GM15510 (cell line): ENCODE measurements around the gene RARRES2.

Experiments
- POLR2A ChIP-seq: IDR thresholded peaks from 3 replicates; pipeline ENCODE4 v1.6.1; 2011; ENCODE audit warnings: borderline replicate concordance; ENCODE audit not compliant: insufficient read length; ENCODE audit errors: extremely low read depth

The RARRES2 gene

DNA sequence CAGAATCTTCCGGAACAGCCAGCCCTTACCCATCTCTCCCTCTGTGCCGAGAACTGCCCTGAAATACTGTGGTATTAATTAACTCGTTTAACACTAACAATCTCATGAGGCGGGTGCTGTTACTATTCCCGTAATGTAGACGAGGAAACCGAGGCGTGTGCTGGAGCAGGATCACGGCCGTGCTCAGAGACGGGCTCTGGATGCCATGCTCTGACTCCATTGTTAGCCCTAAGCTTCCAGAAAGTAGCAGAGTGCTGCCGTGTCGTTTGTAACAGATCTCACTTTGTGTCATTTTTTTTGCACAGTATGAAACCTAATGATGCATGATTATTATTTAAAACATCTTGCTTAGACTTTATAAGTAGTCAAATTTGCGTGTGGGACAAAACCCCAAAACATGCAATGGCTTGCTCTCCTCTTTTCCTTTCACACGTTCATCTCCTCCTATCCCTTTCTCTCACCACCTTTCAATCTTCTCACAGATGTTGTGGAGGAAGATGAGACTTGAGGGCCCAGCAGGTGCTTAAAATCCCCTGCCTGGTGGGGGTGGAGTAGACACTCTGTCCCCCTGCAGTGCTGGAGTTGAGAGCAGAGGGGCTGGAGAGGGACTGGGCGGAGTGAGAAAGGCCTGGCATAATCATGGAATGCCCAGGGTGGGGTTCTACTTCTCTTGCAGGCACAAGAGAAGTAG lies 17.6 kb downstream of the RARRES2 start:
- no peak for TF ChIP-seq POLR2A

DNA sequence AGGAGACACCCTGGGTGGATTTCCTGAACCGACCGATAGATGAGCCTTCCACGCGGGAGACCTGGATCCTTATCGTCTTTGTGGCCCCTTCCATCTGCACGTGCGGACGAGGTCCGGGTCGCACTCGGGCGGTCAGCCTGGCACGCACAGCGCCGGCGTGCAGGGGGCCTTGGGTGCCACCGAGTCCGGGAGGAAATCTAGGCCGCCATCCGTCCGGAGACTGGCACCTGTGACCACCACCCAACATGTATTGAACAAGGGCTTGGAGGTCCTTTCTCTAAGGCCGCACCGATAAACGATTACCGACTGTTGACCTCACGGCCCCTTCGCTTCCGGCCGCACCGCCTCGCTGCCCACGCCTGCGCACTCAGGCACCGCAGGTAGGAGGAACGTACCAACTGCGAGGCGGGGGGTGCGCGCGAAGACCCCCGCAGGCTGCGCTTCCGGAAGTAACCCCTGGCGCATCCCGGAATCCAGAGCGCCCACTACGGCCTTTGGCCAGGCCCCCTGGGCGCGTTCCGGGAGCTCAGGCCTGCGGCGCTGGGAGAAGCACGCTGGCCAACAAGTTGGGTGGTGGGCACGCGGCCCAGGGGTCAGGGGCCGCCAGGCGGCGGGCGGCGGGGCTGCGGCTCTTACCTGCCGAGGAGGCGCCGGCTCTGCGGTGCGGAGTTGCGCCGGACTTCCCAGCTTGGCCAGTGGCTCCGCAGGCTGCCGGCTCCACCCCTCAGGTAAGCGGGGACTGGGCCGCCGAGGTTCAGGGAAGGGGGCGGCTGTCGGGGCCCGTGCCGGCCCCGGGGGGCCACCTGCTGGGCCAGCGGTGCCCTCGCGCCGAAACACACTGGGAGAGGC lies 18.4 kb downstream of the RARRES2 start, which contains the start of the genes ACTR3C and LRRC61:
TSS of gene ACTR3C (minus strand) at position 713 of the 849 bp plus-strand sequence. CDS start 28,249 bp downstream, outside the sequence.
TSS of gene LRRC61 (plus strand) at position 523 of the 849 bp plus-strand sequence. CDS start 13,507 bp downstream, outside the sequence.
- peak; percentile 72 for TF ChIP-seq POLR2A

DNA sequence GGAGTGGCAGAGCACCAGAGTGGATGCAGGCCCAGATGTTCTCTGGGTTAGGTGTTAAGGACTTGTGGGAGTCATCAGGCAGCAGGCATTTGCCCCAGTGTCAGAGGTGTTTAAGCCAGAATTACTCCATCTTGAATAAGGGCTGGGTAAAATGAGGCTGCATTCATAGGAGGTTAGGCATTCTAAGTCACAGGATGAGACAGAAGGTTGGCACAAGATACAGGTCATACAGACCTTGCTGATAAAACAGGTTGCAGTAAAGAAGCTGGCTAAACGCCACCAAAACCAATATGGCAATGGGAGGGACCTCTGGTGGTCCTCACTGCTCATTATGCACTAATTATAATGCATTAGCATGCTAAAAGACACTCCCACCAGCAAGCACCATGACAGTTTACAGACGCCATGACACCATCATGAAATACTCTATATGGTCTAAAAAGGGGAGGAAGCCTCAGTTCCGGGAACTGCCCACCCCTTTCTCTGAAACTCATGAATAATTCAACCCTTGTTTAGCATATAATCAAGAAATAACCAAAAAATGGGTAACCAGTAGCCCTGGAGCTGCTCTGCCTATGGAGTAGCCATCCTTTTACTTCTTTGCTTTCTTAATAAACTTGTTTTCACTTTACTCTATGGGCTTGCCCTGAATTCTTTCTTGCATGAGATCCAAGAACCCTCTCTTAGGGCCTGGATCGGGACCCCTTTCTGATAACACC lies 19.2 kb downstream of the RARRES2 start:
- no peak for TF ChIP-seq POLR2A

DNA sequence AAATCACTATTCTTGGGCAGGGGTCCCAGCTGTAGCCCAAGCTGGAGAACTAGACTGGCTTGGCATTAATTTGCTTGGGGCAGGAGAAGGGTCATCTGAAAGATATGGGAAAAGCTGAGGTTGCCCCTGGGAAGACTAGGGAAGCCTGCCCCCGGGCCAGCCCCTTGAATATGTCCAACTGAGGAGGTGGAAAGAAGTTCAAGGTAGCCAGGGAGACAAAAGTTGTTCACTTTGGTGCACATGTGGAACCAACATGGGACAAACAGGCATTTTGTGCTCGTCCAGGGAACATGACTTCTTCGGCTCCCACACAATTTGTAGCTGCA lies 19.7 kb downstream of the RARRES2 start:
- no peak for TF ChIP-seq POLR2A

DNA sequence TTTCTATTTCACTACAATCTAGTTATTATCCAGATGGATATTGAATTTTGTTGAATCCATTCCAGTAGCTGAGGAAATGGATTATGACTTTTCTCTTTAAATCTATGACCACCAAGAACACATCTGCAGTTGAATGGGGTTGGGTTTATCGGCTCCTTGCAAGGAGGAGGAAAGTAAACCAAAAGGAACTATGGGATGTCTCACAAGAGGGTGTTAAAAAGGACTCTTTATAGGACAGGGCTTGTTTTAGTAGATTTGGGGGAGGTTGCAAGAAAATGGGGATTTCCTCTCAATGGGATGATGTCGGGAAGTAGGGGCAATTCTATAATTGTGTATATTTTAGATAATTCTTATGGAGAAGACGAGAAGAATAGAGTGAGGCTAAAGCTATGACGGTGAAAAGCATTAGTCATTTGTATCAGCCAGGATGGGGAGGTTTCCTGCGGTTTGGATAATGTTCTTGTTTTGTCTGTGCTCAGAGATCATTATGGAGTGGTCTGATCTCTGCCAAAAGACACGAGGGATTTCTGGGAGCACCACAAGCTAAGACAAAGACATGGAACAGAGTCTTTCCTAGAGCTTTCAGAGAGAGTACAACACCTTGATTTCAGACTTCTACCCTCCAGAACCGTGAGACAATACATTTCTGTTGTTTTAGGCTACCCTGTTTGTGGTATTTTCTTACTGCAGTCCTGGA lies 23.5 kb downstream of the RARRES2 start:
- no peak for TF ChIP-seq POLR2A

DNA sequence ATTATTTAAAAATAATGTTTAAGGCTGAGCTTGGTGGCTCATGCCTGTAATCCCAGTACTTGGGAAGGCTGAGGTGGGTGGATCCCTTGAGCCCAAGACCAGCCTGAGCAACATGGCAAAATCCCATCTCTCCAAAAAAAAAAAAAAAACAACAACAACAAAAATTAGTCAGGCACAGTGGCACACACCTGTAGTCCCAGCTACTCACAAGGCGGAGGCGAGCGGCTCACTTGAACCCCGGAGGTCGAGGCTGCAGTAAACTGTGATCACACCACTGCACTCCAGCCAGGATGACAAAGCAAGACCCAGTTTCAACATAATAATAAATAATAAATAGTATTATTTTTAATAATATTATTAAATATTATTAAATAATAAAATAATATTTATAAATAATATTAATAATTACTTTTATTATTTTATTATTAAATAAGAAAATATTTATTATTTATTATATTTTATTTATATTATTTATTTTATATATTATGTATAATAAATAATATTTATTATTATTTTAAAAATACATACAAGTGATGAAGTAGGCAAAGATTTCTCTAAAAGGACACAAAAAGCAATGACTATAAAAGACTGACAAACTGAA lies 26.7 kb downstream of the RARRES2 start:
- no peak for TF ChIP-seq POLR2A

DNA sequence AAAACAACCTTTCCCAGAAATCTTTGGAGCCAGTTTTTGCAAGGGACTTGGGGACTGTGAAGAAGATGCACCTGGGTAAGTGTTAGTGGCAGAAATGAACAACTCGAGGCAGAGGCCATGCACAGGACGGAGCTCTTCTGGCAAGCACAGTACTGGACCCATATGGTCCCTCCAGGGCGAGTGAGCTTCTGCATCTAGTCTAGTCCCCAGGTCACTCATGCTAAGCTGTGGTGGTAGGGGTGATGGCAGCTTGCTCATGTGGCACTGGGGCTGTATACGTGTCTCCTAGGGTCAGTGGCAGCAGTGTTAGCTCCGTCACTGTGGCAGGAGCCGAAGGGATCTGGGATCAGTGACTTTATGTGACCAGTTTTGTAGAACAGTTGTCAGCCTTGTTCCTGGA lies 27.6 kb downstream of the RARRES2 start:
- no peak for TF ChIP-seq POLR2A

DNA sequence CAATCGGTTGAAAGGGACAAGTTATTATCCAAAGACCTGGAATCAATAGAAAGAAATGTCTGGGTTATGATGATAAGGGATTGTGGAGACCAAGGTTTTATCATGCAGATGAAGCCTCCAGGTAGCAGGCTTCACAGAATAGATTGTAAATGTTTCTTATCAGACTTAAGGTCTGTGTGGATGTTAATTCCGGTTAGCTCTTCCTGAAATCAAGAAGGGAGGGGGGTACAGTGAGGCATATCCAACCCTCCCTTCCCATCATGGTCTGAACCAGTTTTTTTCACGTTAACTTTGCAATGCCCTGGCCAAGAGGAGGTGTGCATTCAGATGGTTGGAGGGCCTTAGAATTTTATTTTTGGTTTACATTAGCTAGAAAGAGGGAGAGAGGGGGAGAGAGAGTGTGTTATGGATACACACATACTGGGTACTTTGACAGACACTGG lies 28.0 kb downstream of the RARRES2 start:
- TF ChIP-seq POLR2A = no peak

DNA sequence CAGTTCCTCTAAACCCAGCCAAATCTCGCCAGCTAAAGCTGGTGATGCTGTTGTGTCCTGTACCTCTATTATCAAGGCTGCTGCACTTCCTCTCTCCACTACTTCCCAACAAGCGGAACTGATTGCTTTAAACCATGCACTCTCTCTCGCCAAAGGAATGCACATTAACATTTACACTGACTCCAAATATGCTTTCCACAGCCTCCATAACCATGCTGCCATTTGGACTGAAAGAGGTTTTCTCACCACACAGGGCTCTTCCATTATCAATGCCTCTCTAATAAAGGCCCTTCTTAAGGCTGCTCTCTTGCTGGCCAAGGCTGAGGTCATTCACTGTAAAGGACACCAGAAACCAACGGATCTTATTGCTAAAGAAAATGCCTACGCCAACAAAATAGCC lies 29.7 kb downstream of the RARRES2 start:
- no peak for TF ChIP-seq POLR2A

DNA sequence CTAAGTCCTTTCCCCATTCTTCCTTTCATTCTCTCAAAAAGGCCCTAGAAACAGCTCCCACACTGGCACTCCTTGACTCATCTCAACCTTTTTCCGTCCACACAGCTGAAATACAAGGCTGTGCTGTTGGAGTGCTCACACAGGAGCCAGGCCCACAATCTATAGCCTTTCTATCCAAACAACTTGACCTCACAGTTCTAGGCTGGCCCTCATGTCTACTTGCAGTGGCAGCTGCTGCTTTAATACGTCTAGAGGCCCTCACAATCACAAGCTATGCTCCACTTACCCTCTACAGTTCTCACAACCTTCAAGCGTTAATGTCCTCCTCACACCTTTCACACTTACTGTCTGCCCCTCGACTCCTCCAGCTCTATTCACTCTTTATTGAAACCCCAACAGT lies 30.3 kb downstream of the RARRES2 start:
- TF ChIP-seq POLR2A = no peak

DNA sequence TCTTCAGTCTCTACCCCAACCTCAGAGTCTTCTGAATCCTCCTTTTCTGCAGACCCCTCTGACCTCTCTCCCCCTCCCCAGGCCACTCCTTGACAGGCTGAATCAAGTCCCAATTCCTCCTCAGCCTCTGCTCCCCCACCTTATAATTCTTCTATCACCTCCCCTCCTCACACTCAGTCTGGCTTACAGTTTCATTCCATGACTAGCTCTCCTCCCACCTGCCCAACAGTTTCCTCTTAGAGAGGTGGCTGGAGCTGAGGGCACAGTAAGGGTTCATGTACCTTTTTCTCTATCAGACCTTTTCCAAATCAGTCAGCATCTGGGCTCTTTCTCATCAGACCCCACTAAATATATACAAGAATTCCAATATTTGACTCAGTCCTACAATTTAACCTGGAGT lies 32.9 kb downstream of the RARRES2 start:
- TF ChIP-seq POLR2A = no peak

DNA sequence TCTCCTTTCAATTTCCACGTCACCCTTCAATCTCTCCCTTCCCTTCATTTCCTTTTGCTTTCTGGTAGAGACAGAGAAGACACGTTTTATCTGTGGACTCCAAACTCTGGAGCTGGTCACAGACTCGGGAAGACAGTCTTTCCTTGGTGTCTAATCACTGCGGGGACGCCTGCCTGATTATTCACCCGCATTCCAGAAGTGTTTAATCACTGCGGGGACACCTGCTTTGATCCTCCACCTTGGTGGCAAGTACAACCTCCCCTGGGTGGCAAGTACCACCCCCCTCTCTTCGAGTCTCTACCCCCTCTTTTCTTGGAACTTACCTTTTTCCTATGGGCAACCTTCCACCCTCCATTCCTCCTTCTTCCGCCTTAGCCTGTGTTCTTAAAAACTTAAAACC lies 33.5 kb downstream of the RARRES2 start:
- TF ChIP-seq POLR2A = no peak

DNA sequence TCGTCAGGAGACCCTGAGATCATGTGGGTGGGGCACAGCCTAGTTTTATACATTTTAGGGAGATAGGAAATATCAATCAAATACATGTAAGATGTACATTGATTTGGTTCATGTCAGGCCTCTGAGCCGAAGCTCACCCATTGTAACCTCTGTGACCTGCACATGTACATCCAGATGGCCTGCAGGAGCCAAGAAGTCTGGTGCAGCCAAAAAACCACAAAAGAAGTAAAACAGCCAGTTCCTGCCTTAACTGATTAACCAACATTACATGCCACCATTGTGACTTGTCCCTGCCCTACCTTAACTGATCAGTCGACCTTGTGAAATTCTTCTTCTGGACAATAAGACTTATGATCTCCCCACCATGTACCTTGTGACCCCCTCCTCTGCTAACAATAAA lies 34.3 kb downstream of the RARRES2 start:
- TF ChIP-seq POLR2A = no peak
